GM06990 (cell line): ENCODE data around the gene CELF1.

Source experiments
- DNase-seq: peaks from one replicate; pipeline ENCODE4 v3.0.0-alpha.2; 2011; ENCODE audit not compliant: insufficient read length; ENCODE audit errors: extremely low read depth
- H3K27me3 ChIP-seq: replicated peaks from 2 replicates; pipeline ENCODE4 v1.6.0; 2011; ENCODE audit warnings: low read length; ENCODE audit not compliant: control insufficient read depth, insufficient read depth
- H3K36me3 ChIP-seq: 2 replicates; pipeline ENCODE4 v1.5.1; 2011; ENCODE audit warnings: low read length; ENCODE audit not compliant: control insufficient read depth, insufficient read depth
- H3K4me3 ChIP-seq: replicated peaks from 2 replicates; pipeline ENCODE4 v1.5.1; 2011; ENCODE audit warnings: low read depth, mild to moderate bottlenecking, control low read depth, low read length
- TF ChIP-seq, protein P1 (sequence below): IDR thresholded peaks from 2 replicates; pipeline ENCODE4 v1.5.1; 2011; ENCODE audit warnings: low read length, control low read depth, mild to moderate bottlenecking, inconsistent platforms; ENCODE audit not compliant: insufficient read depth, poor library complexity, severe bottlenecking

Gene CELF1

DNA sequence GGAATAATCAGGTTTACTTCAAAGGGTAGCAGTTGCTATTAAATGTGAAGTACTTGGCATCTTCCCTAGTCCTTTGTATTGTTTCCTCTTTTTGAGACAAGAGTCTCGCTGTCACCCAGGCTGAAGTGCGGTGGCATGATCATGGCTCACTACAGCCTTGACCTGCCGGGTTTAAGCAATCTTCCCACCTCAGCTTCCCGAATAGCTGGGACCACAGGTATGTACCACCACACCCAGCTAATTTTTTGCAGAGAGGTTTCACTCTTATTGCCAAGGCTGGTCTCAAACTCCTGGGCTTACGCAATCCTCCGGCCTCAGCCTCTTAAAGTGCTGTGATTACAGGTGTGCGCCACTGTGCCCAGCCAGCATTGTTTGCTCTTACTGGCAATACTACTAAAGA is 67.8 kb downstream of the CELF1 start:
- H3K27me3 ChIP-seq = no peaks in the 10 kb centered on the region
- TF ChIP-seq, protein P1, sequence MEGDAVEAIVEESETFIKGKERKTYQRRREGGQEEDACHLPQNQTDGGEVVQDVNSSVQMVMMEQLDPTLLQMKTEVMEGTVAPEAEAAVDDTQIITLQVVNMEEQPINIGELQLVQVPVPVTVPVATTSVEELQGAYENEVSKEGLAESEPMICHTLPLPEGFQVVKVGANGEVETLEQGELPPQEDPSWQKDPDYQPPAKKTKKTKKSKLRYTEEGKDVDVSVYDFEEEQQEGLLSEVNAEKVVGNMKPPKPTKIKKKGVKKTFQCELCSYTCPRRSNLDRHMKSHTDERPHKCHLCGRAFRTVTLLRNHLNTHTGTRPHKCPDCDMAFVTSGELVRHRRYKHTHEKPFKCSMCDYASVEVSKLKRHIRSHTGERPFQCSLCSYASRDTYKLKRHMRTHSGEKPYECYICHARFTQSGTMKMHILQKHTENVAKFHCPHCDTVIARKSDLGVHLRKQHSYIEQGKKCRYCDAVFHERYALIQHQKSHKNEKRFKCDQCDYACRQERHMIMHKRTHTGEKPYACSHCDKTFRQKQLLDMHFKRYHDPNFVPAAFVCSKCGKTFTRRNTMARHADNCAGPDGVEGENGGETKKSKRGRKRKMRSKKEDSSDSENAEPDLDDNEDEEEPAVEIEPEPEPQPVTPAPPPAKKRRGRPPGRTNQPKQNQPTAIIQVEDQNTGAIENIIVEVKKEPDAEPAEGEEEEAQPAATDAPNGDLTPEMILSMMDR = no peak
- no peak overlapping the region for H3K4me3 ChIP-seq
- no peak for DNase-seq
- peaks cover 13% of the 10 kb centered on the region for H3K36me3 ChIP-seq

DNA sequence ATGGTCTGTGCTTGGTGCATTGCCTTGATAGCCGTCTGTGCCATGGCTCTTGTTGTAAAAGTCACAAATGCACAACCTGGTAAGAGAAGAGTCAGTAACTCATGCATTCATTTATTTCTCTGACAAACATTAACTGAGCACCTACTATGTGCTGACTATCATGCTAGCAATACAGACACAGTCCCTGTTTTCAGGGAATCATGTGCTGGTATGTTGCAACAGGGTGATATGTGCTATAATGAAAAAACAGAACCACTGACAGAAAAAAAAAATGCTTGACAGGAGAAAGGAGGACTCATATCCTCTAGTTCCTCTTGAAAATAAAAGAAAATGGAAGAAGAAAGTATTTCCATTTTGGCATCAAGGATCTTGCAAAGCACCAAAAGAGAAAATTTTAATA is 69.5 kb downstream of the CELF1 start:
- TF ChIP-seq, protein P1 = no peak
- no peak for DNase-seq
- peaks cover 19% of the 10 kb centered on the region for H3K36me3 ChIP-seq
- H3K27me3 ChIP-seq = no peaks in the 10 kb centered on the region
- no peak overlapping the region for H3K4me3 ChIP-seq

DNA sequence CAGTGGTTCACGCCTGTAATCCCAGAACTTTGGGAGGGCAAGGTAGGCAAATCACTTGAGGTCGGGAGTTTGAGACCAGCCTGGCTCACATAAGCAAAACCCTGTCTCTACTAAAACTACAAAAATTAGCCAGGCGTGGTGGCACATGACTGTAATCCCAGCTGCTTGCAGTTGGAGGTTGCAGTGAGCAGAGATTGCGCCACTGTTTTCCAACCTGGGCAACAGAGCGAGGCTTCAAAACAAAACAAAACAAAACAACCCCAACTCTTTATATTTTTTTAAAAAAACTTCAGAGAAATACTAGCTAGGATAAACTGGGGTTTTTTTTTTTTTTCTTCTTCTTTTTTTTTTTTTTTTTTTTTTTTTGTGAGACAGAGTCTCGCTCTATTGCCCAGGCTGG is 72.2 kb downstream of the CELF1 start:
- no peak for DNase-seq
- Histone ChIP-seq H3K36me3 (peaks cover 27% of the 10 kb centered on the region), H3K4me3 (no peak overlapping the region), H3K27me3 (no peaks in the 10 kb centered on the region)
- TF ChIP-seq, protein P1 = no peak

DNA sequence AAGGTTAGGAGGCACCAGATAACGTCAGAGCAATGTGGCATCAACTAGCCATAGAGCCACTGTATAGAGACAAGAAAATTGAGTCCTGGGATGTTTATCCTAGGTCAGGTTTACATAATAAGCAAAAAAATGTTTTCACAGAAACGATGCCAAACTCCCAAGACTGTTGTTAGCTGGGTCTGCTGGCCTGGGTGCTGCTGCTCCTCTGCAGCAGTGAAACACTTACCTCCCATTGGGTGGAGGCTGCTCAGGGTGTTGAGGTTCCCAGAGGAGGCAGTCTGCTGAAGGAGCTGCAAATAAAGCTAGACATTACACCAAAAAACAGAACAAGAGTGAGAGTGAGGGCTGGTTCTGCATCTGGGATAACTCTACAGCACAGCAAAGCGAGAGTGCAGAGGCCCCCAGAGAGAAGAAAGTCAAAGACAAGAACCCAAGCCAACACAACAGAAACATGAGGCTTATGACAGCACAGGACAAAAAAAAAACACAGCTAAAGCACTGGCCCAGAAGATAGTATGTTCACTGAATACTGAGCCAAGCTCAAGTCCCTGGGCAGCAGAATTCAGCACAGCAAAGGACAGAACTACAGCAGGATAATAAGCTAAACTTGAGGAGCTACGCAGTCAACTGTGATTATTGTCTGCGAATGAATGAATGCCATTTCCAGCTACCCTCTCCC is 74.1 kb downstream of the CELF1 start:
- TF ChIP-seq, protein P1 = no peak
- Histone ChIP-seq H3K36me3 (peaks cover 28% of the 10 kb centered on the region), H3K27me3 (no peaks in the 10 kb centered on the region), H3K4me3 (no peak overlapping the region)
- no peak for DNase-seq

DNA sequence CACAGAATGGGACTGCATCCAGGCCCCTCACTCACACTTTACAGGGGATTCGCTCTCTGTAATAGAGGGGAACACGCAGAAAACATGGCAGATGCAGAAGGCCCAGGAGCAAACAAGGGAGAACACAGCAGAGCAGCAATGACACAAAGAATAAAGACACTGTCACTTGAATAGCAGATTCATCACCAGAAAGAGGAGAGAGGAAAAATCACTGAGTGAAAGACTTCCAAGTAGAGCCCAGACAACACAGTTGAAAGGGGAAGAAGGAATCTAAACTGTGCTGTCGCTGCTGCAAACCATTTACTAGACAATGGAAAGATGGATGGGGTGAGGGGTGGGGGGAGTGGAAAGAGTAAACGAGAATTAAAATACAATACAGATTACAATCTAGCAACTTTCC is 75.2 kb downstream of the CELF1 start:
- Histone ChIP-seq H3K4me3 (no peak overlapping the region), H3K36me3 (peaks cover 29% of the 10 kb centered on the region), H3K27me3 (no peaks in the 10 kb centered on the region)
- TF ChIP-seq, protein P1 = no peak
- DNase-seq = no peak

DNA sequence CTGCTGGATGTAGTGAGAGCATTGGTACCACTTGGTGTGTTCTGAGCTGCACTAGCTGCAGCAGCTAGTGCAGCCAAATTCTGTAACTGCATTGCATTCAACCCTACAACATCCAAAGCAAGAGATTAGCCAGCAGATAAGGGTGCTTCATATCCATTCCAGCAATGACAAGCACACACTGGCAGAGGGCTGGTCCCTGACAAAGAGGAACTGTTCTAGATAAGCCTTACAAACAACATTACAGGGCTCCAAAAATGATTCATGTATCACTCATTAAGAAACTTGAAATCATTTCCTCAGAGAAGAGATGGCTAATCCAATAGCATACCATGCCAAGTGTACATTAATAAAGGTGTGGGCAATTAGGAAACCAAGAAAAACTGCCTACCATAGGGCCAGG is 75.6 kb downstream of the CELF1 start:
- Histone ChIP-seq H3K4me3 (no peak overlapping the region), H3K36me3 (peaks cover 27% of the 10 kb centered on the region), H3K27me3 (no peaks in the 10 kb centered on the region)
- TF ChIP-seq, protein P1 = no peak
- no peak for DNase-seq
